ENCODE measurements around the gene UQCR10.
A peak's percentile ranks its signal among the peaks of the same experiment; 100 is the strongest.

Gene UQCR10

GRCh38 chr22:29765905-29766631 is 1.1 kb upstream of the UQCR10 start:
- no peak for FAIRE-seq

- peak; percentile 98 for FAIRE-seq
These were observed 468 bp upstream of the UQCR10 start, which contains the start of gene ZMAT5 for GRCh38 chr22:29766632-29767170. Gene ZMAT5, minus strand, starts transcription at chr22:29767007. Its CDS starts 18,463 bp downstream, at chr22:29748544.

GRCh38 chr22:29768052-29768693 is 1.0 kb downstream of the UQCR10 start:
- no peak for FAIRE-seq

- no peak for FAIRE-seq
These were observed 2.7 kb downstream of the UQCR10 start for GRCh38 chr22:29769723-29770321.

- peak; percentile 87 for FAIRE-seq
These were observed 5.0 kb downstream of the UQCR10 start for GRCh38 chr22:29772170-29772641.

GRCh38 chr22:29773233-29773632 is 6.1 kb downstream of the UQCR10 start:
- FAIRE-seq, result no peak

- FAIRE-seq, result no peak
These were observed 13.1 kb downstream of the UQCR10 start for GRCh38 chr22:29780220-29780619.

- peak; percentile 88 for FAIRE-seq
These were observed 13.8 kb downstream of the UQCR10 start for GRCh38 chr22:29780748-29781676.

GRCh38 chr22:29782061-29782845 is 15.1 kb downstream of the UQCR10 start:
- no peak for FAIRE-seq

- FAIRE-seq, result no peak
These were observed 17.5 kb downstream of the UQCR10 start for GRCh38 chr22:29784451-29785361.

- no peak for FAIRE-seq
These were observed 18.9 kb downstream of the UQCR10 start for GRCh38 chr22:29786031-29786430.

GRCh38 chr22:29787371-29787980 is 20.3 kb downstream of the UQCR10 start:
- FAIRE-seq, result no peak

- no peak for FAIRE-seq
These were observed 21.4 kb downstream of the UQCR10 start for GRCh38 chr22:29788339-29789279.

GRCh38 chr22:29790061-29790460 is 22.9 kb downstream of the UQCR10 start:
- FAIRE-seq, result no peak

- no peak for FAIRE-seq
These were observed 26.2 kb downstream of the UQCR10 start for GRCh38 chr22:29793396-29793795.

GRCh38 chr22:29795663-29796062 is 28.5 kb downstream of the UQCR10 start:
- FAIRE-seq, result no peak

GRCh38 chr22:29797351-29797750 is 30.2 kb downstream of the UQCR10 start:
- no peak for FAIRE-seq

GRCh38 chr22:29798318-29798717 is 31.1 kb downstream of the UQCR10 start:
- no peak for FAIRE-seq

GRCh38 chr22:29798801-29799200 is 31.6 kb downstream of the UQCR10 start:
- no peak for FAIRE-seq

Measured in G401.6 (cell line).